VCaP (cell line): ENCODE data around the gene RXRB.

Experiments used
- H3K27ac ChIP-seq: fragments of 450-650 bp; 2 replicates; pipeline ENCODE4 v1.5.1; 2017
- CTCF ChIP-seq: fragments of 450-650 bp; conservative IDR thresholded peaks from 2 replicates; pipeline ENCODE4 v1.5.1; 2017; ENCODE audit warnings: mild to moderate bottlenecking, moderate library complexity

The RXRB gene

GRCh38 chr6:33198853-33199436, 1.5 kb downstream of the RXRB start:
- H3K27ac ChIP-seq = peak overlapping the region; percentile 99
- TF ChIP-seq CTCF = no peak

GRCh38 chr6:33198159-33198852, 2.2 kb downstream of the RXRB start:
- TF ChIP-seq CTCF = no peak
- peak overlapping the region; percentile 99 for H3K27ac ChIP-seq

- peak overlapping the region; percentile 99 for H3K27ac ChIP-seq
- peak; percentile 98 for TF ChIP-seq CTCF
These were observed 2.9 kb downstream of the RXRB start for GRCh38 chr6:33197431-33198048.

GRCh38 chr6:33195304-33196165, 4.9 kb downstream of the RXRB start:
- no peak for TF ChIP-seq CTCF
- H3K27ac ChIP-seq = no peak overlapping the region

- TF ChIP-seq CTCF = no peak
- H3K27ac ChIP-seq = no peak overlapping the region
These were observed 6.0 kb downstream of the RXRB start for GRCh38 chr6:33194431-33194979.

- H3K27ac ChIP-seq = no peak overlapping the region
- no peak for TF ChIP-seq CTCF
These were observed 6.8 kb downstream of the RXRB start for GRCh38 chr6:33193619-33194018.
